HG03039 (cell line): Measurements from ENCODE around the gene CSE1L.
"Not testable (repeated sequence)": the region's sequence is repeated elsewhere in the genome, so short reads cannot be mapped to it uniquely, and the experiment has no call there.

ENCODE experiments used
- ATAC-seq: cut with Tn5 transposase; IDR thresholded peaks from one replicate; pipeline ENCODE4 v1.9.1; 2021; ENCODE audit warnings: mild to moderate bottlenecking, moderate library complexity; ENCODE audit not compliant: unreplicated experiment

CSE1L gene

DNA sequence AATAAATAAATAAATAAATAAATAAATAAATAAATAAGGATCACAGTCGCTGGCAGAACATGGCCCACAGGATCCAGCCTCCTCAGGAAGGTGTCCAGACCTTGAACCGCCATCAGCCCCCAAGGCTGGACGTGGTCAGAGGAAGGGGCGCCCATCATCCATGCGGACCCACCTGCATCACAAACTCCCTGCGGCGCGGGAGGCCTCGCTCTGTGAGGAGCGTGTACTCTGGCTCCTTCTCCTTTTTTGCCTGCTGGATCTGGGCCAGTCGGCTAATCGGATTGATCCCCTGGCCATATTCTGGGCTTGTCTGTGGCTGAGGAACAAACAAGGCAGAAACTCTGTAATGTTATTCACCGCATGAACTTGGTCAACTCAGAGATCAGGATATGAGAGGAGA is 76.8 kb downstream of the CSE1L start:
- ATAC-seq, result no peak

DNA sequence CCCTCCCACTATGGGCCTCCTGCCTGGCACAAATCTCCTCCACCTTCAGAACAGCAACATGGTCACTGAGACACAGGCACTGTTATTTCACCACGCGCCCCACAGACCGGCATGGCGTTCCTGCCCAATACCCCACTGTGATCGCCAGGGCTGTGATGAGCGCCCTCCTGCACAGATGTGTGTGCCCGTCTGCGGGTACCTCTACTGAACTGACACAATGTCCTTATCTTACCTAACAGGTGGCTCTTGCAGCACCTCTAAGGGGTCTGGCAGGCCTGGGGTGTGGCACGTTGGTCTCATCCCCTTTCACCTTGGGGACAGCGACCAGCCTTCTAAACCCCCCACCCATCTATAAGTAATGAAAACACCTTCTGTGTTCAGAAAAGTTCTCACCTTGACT is 77.9 kb downstream of the CSE1L start:
- no peak for ATAC-seq

DNA sequence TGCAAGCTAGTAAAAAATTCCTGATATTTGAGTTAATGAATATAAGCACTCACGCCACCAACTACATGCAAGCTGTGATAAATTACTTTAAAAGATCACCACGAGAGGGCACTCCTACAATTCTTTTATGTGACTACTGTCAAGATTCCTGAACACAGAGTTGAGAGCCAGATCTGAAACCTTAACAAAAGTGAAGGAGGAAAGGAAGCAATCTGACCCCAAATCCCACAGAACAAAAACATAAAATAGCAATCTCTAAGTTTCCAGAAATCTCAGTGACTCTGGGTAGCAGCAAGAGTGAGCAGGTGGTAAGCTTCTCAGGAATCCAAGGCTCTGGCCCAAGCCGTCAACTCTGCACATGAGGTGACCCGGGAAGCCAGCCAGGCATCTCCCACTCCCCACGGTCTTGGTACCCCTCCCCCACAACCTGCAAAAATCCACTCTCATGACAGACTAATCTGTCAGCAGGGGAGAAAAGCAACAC is 86.9 kb downstream of the CSE1L start:
- no peak for ATAC-seq

DNA sequence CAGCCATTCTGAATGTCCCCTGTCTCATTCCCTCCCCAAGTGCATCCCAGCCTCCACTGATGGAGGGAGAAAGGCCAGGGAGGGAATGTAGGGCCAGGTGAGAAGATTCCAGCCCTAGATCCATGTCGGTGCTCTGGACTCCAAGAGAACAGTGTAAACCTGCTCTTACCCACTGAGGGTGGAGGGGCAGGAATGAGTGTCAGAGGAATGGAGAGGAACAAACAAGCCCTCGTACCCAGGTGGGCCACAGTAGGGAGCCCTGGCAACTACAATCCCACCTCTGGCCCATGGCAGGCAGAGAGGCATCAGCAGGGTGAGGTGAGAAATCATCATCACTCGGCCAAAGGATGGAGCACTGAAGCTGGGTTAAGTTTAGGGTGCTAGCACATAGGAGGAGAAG is 87.5 kb downstream of the CSE1L start:
- ATAC-seq, result no peak

GRCh38 chr20:49134797-49135196 is 88.7 kb downstream of the CSE1L start:
- ATAC-seq, result not testable (repeated sequence)

DNA sequence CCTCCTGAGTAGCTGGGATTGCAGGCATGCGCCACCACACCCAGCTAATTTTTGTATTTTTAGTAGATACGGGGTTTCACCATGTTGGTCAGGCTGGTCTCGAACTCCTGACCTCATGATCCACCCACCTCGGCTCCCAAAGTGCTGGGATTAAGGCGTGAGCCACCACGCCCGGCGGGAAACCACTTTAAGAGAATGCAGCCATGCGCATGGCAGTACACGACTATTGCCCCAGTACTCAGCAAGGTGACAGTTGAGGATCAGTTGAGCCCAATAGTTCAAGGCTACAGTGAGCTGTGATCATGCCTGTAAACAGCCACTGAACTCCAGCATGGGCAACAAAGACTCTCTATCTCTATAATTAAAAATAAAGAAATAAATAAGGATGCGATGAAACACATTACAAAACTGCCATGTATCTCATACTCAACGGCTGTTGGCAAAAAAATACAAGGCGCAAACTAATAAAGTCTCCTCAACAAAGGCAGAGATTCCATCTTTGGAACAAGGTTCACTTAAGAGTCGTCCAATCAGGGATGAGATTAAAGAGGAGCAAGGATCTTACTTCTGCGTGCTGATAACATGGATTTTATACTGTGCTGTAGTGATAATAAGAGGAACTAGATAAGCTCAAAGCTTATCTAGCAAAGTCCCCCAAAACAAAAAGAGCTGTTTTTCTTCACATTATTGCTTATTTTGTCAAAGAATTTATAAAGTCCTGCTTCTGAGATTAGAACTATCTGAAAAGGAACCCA is 90.9 kb downstream of the CSE1L start:
- no peak for ATAC-seq

GRCh38 chr20:49138431-49138830 is 92.3 kb downstream of the CSE1L start:
- no peak for ATAC-seq

- no peak for ATAC-seq
Measured at GRCh38 chr20:49140411-49140810, 94.3 kb downstream of the CSE1L start.

GRCh38 chr20:49140834-49141233 is 94.7 kb downstream of the CSE1L start:
- no peak for ATAC-seq
